Testis (tissue), 3 donors: ENCODE measurements around the gene UBAC2. TPM values are rescaled to one million over a fixed set of nuclear protein-coding genes. Genes with fewer than 3 reads are reported as not detected.

Experiments used
- DNase-seq: peaks from one replicate; pipeline ENCODE4 v3.0.0-alpha.2; 2019
- H3K27ac ChIP-seq, 2 donors: fragments of 200-600 bp; sonication (generic); one replicate each; pipeline ENCODE4 v1.5.1; 2019
- H3K27me3 ChIP-seq: fragments of 200-600 bp; sonication (generic); one replicate; pipeline ENCODE4 v1.5.1; 2019
- H3K36me3 ChIP-seq: fragments of 200-600 bp; sonication (generic); one replicate; pipeline ENCODE4 v1.5.1; 2017; ENCODE audit warnings: low read depth; ENCODE audit errors: missing control alignments
- H3K4me1 ChIP-seq: fragments of 200-600 bp; sonication (generic); one replicate; pipeline ENCODE4 v1.5.1; 2019
- H3K4me3 ChIP-seq, 2 donors: fragments of 200-600 bp; sonication (generic); one replicate each; pipeline ENCODE4 v1.5.1; 2017 to 2019
- H3K9me3 ChIP-seq: fragments of 200-600 bp; sonication (generic); one replicate; pipeline ENCODE4 v1.5.1; 2017
- POLR2A ChIP-seq: fragments of 450-650 bp; IDR thresholded peaks from one replicate; pipeline ENCODE4 v1.6.1; 2017; ENCODE audit warnings: antibody characterized with exemption, mild to moderate bottlenecking, moderate library complexity
- WGBS, 2 donors: methylation state at CpG; one replicate each; pipeline ENCODE4 v1.1.5; 2018; 5-methylcytosine and 5-hydroxymethylcytosine counted together
- intact Hi-C: fragments of 100-400 bp; cut with DNase I; formaldehyde crosslinking; loops from one replicate; pipeline ENCODE4 v1.15.1; 2023; ENCODE audit warnings: low total_unique reads
- polyA plus RNA-seq: library from polyadenylated mRNA; stranded (reverse); fragments of 350-450 nt; fragmentation: Illumina TruSeq; extraction: RNeasy Lipid Tissue Mini Kit (QIAGEN cat#74804); gene quantifications from one replicate; pipeline ENCODE4 v1.2.3, GENCODE V29; 2014; ENCODE audit warnings: low read depth, low replicate concordance; ENCODE audit not compliant: insufficient read depth
- total RNA-seq, 2 donors: library from RNA; depleted of rRNA; stranded (reverse); fragments of >200 nt; gene quantifications; one replicate each; pipeline ENCODE4 v1.2.3, GENCODE V29; 2016
- TF ChIP-seq, protein P1 (sequence below), 3 experiments: fragments of 450-650 bp in 2 of 3; fragments of 200-600 bp in 1 of 3; sonication (generic) in 1 of 3; IDR thresholded peaks; one replicate each; pipeline ENCODE4 v1.5.1; 2016 to 2019; ENCODE audit warnings: antibody characterized with exemption in 3 of 3, mild to moderate bottlenecking in 2 of 3, moderate library complexity in 1 of 3

UBAC2 gene
- total and polyA plus RNA-seq, 3 donors from 2014 or later = 85.5 to 147 (median 93.0) TPM

DNA sequence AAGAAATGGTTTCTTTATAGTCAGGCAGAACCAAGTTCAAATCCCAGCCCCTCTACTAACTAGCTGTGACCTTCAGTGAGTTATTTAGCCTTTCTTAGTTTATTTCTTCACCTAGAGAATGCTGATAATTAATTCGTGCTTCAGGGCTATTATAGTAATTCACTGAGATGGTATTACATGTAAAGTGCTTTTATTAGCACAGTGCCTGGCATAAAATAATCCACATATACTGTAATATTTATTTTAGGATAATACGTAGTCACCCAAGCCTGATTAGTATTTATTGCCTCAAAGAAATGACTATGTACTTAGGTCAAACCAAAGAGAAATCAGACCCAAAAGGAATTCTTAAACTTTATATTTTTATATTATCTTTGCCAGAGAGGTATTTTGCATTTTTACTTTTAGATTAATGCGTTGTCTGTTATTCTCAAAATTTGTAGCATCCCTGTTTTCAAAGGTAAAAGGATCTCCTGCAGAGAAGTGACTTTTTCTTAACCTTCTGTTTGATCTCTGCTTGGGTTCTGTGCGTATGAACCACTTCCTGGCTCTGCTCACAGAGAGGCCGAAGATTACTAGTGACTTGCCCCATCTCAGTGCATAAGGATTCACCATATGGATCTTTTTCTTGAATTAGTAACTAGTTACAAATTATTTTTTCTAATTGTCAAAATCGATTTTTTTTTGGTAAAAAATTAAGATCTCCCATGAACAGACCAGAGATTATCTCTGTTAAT lies 19.7 kb downstream of the UBAC2 start:
- Histone ChIP-seq H3K27ac (no peak overlapping the region), H3K9me3 (no peaks in the 10 kb centered on the region), H3K27me3 (no peaks in the 10 kb centered on the region), H3K4me3 (no peak overlapping the region), H3K4me1 (peaks cover 16% of the 10 kb centered on the region), H3K36me3 (no peaks in the 10 kb centered on the region)
- intact Hi-C loops = no loop called here
- DNase-seq = no peak
- TF ChIP-seq POLR2A = no peak
- TF ChIP-seq, protein P1, sequence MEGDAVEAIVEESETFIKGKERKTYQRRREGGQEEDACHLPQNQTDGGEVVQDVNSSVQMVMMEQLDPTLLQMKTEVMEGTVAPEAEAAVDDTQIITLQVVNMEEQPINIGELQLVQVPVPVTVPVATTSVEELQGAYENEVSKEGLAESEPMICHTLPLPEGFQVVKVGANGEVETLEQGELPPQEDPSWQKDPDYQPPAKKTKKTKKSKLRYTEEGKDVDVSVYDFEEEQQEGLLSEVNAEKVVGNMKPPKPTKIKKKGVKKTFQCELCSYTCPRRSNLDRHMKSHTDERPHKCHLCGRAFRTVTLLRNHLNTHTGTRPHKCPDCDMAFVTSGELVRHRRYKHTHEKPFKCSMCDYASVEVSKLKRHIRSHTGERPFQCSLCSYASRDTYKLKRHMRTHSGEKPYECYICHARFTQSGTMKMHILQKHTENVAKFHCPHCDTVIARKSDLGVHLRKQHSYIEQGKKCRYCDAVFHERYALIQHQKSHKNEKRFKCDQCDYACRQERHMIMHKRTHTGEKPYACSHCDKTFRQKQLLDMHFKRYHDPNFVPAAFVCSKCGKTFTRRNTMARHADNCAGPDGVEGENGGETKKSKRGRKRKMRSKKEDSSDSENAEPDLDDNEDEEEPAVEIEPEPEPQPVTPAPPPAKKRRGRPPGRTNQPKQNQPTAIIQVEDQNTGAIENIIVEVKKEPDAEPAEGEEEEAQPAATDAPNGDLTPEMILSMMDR (IDR thresholded peaks at IDR 0.05) = no peak
- 76 to 83% methylated on average over 6 of the region's 6 CpGs for WGBS, 2 donors

- WGBS, 2 donors = 92 to 96% methylated on average over 8 of the region's 8 CpGs
- DNase-seq = no peak
- Histone ChIP-seq H3K4me3 (no peak overlapping the region), H3K9me3 (no peaks in the 10 kb centered on the region), H3K27ac (no peak overlapping the region), H3K4me1 (peaks cover 13% of the 10 kb centered on the region), H3K36me3 (no peaks in the 10 kb centered on the region), H3K27me3 (no peaks in the 10 kb centered on the region)
- intact Hi-C loops = no loop called here
- TF ChIP-seq, protein P1 (IDR thresholded peaks at IDR 0.05) = no peak
- TF ChIP-seq POLR2A = no peak
Measured at GRCh38 chr13:99221567-99222239, 21.0 kb downstream of the UBAC2 start.

DNA sequence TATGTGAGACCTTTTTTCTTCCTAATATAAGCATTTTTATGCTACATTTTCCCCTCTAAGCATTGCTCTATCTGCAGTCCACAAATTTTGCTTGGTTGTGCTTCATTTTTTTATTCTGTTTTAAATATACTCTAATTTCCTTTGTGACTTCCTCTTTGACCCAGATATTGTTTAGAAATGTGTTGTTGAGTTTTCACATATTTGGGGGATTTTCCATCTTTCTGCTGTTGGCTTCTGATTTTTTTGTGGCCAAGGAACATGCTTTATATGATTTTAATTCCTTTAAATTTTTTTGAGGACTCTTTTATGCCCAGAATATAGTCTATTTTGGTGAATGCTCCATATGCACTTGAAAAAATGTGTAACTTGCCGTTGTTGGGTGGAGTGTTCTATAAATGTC lies 22.9 kb downstream of the UBAC2 start:
- H3K27me3 ChIP-seq = no peaks in the 10 kb centered on the region
- DNase-seq = no peak
- peaks cover 3% of the 10 kb centered on the region for H3K4me1 ChIP-seq
- H3K27ac ChIP-seq = no peak overlapping the region
- TF ChIP-seq, protein P1 (IDR thresholded peaks at IDR 0.05) = no peak
- no peaks in the 10 kb centered on the region for H3K36me3 ChIP-seq
- 80 to 82% methylated on average over 1 of the region's 1 CpG for WGBS, 2 donors
- H3K9me3 ChIP-seq = no peaks in the 10 kb centered on the region
- no peak overlapping the region for H3K4me3 ChIP-seq
- intact Hi-C loops = no loop called here

DNA sequence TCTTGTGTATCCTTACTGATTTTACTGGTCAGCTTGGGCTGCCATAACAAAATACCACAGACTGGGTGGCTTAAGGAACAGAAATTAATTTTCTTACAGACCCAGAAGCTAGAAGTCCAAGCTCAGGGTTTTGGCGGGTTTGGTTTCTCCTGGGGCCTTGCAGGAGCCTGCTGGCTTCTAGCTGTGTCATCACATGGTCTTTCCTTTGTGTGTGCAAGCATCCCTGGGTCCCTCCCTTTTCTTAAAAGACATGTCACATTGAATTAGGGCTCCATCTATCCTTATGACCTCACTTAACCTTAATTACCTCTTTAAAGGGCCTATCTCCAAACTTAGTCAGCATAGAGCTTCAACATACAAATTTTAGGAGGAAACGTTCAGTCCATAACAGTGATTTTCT lies 23.4 kb downstream of the UBAC2 start:
- TF ChIP-seq, protein P1 (IDR thresholded peaks at IDR 0.05) = no peak
- TF ChIP-seq POLR2A = no peak
- Histone ChIP-seq H3K4me3 (no peak overlapping the region), H3K36me3 (no peaks in the 10 kb centered on the region), H3K27me3 (no peaks in the 10 kb centered on the region), H3K27ac (no peak overlapping the region), H3K9me3 (no peaks in the 10 kb centered on the region), H3K4me1 (peaks cover 3% of the 10 kb centered on the region)
- intact Hi-C loops = no loop called here
- 73 to 80% methylated on average over 2 of the region's 2 CpGs for WGBS, 2 donors
- DNase-seq = no peak
